ENCODE results near the gene RAPGEF4. TPM values are rescaled to one million over a fixed set of nuclear protein-coding genes. Genes with fewer than 3 reads are reported as not detected.

Gene RAPGEF4
- total and polyA plus RNA-seq, 2 of the 8 experiments (the other 6 are each of a cell fraction or from before 2014, with no cell fraction given), result 1.2 to 2.6 TPM

DNA sequence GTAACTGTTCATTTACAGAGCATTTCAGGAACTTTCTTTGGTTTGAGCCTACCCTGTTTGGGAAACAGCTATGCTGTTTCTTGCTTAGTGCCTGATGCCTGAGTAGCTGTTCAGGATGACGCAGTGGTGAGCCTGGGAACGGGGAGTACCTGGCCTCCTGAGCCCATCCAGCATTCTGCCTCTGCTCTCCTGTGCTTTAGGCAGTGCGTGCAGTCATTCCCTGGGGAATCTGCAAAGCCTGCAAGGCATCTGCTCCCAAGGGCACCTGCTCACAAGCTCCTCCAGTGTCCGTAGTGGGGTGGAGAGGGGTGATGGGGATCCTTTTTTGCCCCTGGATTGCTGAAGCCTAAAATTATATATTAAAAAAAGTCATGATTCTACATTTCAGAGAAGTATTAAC, 68.8 kb downstream of the RAPGEF4 start (continued):
- TF ChIP-seq SIN3A (conservative IDR thresholded peaks at IDR 0.05 in 1 of 2, IDR thresholded peaks at IDR 0.05 in 1 of 2; ENCODE audit: low read depth in 1 of 2, low read length in 2 of 2) (no peak), POLR2A (IDR thresholded peaks at IDR 0.05; ENCODE audit: control extremely low read depth in 1 of 2, low read depth in 2 of 2, low read length in 2 of 2) (no peak)

Measured in H1 (cell line).